Osteocyte (in vitro differentiated cells): ENCODE results near the gene FBRSL1. TPM values are rescaled to one million over a fixed set of nuclear protein-coding genes. Genes with fewer than 3 reads are reported as not detected.

Source experiments
- DNase-seq: peaks from one replicate; pipeline ENCODE4 v3.0.0; 2021; ENCODE audit warnings: mixed read lengths; ENCODE audit not compliant: unreplicated experiment; ENCODE audit errors: extremely low spot score
- H3K27ac Mint-ChIP-seq: one replicate; pipeline ENCODE4 v1.8.0; 2021; ENCODE audit warnings: mild to moderate bottlenecking, mixed read lengths; ENCODE audit not compliant: unreplicated experiment
- H3K27me3 Mint-ChIP-seq: one replicate; pipeline ENCODE4 v1.8.0; 2021; ENCODE audit warnings: mixed read lengths; ENCODE audit not compliant: unreplicated experiment
- H3K36me3 Mint-ChIP-seq: one replicate; pipeline ENCODE4 v1.8.0; 2021; ENCODE audit warnings: mixed read lengths; ENCODE audit not compliant: unreplicated experiment
- H3K4me1 Mint-ChIP-seq: one replicate; pipeline ENCODE4 v1.8.0; 2021; ENCODE audit warnings: mixed read lengths; ENCODE audit not compliant: unreplicated experiment
- H3K4me3 Mint-ChIP-seq: one replicate; pipeline ENCODE4 v1.8.0; 2021; ENCODE audit warnings: mild to moderate bottlenecking, moderate library complexity, mixed read lengths; ENCODE audit not compliant: unreplicated experiment
- H3K9me3 Mint-ChIP-seq: one replicate; pipeline ENCODE4 v1.8.0; 2021; ENCODE audit warnings: mixed read lengths; ENCODE audit not compliant: unreplicated experiment
- CTCF ChIP-seq: fragments of 200-600 bp; sonication (generic); IDR thresholded peaks from 2 replicates; pipeline ENCODE4 v1.5.0; 2021; ENCODE audit warnings: antibody characterized with exemption, mild to moderate bottlenecking, moderate library complexity
- total RNA-seq: library from RNA; stranded (reverse); gene quantifications from 2 replicates; pipeline ENCODE4 v1.2.1, GENCODE V29; 2021

Gene FBRSL1
- total RNA-seq, 1 donor from 2014 or later = 46.2 TPM

DNA sequence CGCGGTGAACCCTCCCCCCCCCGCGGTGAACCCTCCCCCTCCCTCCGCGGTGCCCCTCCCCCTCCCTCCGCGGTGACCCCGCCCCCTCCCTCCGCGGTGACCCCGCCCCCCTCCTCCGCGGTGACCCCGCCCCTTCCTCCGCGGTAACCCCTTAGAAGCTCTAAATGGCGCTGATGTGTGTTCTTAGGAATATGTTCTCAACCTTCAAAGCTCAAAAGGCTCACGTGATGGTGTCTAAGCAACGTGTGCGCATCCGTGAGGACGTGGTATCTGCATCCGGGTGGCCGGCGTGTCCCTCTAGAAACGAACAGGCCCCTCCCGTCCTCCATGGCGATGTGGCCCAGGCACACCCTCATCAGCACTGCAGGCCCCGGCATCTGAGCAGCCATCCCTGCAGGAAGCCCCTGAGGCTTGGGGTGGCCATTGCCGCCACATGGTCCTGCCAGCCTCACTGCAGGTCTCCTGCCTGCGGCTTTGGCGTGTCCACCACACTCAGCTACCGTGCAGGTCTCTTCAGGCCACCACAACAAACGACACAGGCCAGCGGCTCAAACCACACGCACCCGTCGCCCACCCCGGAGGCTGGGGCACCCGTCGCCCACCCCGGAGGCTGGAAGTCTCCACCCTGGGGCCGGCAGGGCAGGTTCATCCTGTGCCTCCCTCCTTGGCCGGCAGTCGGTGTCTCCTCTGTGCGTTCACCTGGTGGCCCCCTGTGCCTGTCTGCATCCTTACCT, 14.5 kb upstream of the FBRSL1 start:
- Mint-ChIP-seq H3K36me3 (no peaks in the 10 kb centered on the region), H3K27me3 (peaks cover 8% of the 10 kb centered on the region)

GRCh38 chr12:132476038-132476414, 13.9 kb upstream of the FBRSL1 start:
- H3K4me3 Mint-ChIP-seq = no peak overlapping the region
- no peak overlapping the region for H3K27ac Mint-ChIP-seq
- H3K36me3 Mint-ChIP-seq = no peaks in the 10 kb centered on the region
- H3K27me3 Mint-ChIP-seq = peaks cover 10% of the 10 kb centered on the region
- H3K4me1 Mint-ChIP-seq = no peaks in the 10 kb centered on the region
- DNase-seq = no peak
- H3K9me3 Mint-ChIP-seq = no peaks in the 10 kb centered on the region
- no peak for TF ChIP-seq CTCF

More for the DNA sequence above, 14.5 kb upstream of the FBRSL1 start:
- Mint-ChIP-seq H3K27ac (no peak overlapping the region), H3K4me3 (no peak overlapping the region), H3K4me1 (no peaks in the 10 kb centered on the region), H3K9me3 (no peaks in the 10 kb centered on the region)
- no peak for DNase-seq
- no peak for TF ChIP-seq CTCF

DNA sequence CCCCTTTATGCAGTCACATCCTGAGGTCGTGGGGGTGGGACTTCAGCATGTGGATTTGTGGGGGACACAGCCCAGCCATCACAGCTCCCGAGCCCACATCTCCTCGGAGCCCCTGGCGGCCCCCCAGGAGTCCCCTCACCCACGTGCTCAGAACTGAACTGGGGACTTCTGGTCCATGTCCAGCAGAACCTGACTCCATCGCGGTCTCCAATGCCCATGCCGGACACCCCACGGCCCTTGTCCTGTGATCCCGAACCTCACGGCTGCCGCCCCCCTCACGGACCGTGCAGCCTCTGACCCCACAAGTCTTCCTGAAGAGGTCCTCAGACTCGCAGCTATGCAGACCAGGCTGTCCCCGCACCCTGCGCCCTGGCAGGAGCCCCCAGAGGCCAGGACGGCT, 13.5 kb upstream of the FBRSL1 start:
- H3K9me3 Mint-ChIP-seq = no peaks in the 10 kb centered on the region
- H3K27me3 Mint-ChIP-seq = peaks cover 14% of the 10 kb centered on the region
- H3K4me3 Mint-ChIP-seq = no peak overlapping the region
- DNase-seq = no peak
- no peak overlapping the region for H3K27ac Mint-ChIP-seq
- no peak for TF ChIP-seq CTCF
- H3K4me1 Mint-ChIP-seq = no peaks in the 10 kb centered on the region
- H3K36me3 Mint-ChIP-seq = no peaks in the 10 kb centered on the region

- H3K4me3 Mint-ChIP-seq = no peak overlapping the region
- H3K27me3 Mint-ChIP-seq = peaks cover 20% of the 10 kb centered on the region
- TF ChIP-seq CTCF = no peak
- H3K36me3 Mint-ChIP-seq = no peaks in the 10 kb centered on the region
- DNase-seq = no peak
- no peaks in the 10 kb centered on the region for H3K9me3 Mint-ChIP-seq
- no peaks in the 10 kb centered on the region for H3K4me1 Mint-ChIP-seq
- H3K27ac Mint-ChIP-seq = no peak overlapping the region
These were observed 12.8 kb upstream of the FBRSL1 start for GRCh38 chr12:132477017-132477702.

DNA sequence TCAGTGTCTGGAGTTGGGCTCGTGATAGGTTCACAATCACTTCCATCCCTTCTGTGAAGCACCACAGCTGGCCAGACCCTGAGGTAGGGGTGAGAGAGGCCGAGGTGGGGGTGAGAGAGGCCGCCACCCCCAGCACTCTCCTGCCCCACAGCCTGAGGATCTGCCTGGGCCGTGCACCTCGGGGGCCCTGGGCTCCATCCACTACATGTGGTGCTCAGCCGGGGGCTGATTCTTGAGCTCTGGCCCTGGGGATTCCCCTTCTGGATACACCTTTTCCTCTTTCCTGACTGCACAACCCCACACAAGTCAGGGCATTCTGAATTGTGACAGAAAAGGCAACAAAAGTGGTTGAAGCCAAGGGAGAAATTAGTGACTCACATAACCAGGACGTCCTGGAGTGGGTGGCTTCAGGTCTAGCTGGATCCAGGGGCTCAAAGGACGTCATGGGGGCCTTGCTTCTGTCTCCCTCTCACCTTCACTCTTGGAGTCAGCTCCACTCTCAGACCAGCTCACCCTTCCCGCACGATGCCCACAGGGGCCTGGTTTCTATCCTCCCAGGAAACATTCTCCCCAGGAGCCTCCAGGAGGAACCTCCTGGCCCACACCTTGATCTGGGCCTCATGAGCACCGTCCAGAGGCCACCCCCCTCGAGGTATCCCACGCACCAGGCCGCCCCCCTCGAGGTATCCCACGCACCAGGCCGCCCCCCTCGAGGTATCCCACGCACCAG, 12.1 kb upstream of the FBRSL1 start:
- Mint-ChIP-seq H3K4me1 (no peaks in the 10 kb centered on the region), H3K36me3 (no peaks in the 10 kb centered on the region), H3K27ac (no peak overlapping the region), H3K27me3 (peaks cover 25% of the 10 kb centered on the region), H3K4me3 (no peak overlapping the region), H3K9me3 (no peaks in the 10 kb centered on the region)
- no peak for DNase-seq
- TF ChIP-seq CTCF = no peak
